ENCODE data around the gene HSPG2.
A peak's percentile ranks its signal among the peaks of the same experiment; 100 is the strongest.
"Not testable (repeated sequence)": the region's sequence is repeated elsewhere in the genome, so short reads cannot be mapped to it uniquely, and the experiment has no call there.

The HSPG2 gene

DNA sequence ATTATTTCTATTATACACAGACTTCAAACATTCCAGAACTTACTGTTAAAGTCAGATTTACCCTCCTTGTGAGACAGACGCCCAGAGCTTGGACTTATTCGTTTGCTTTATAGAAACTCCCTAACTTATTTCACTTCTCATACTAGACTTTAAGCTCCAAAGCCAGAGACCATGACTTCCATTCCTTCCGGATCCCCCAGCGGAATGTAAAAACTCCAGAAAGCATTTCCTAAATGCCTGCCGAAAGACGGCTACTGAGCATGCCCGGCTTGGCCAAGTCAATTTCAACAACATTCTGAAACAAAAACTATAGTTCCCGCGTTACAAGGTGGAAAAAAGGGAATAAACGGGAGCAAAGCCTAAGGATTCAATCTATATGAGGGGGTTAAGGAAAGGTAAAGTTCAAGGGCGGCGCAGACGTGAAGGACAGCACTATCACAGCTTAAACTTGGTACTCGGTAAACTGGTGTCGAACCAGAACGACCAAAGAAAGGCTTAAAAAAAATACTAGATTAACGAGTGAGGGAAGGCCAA lies 155.2 kb downstream of the HSPG2 start:
- DNase-seq: peak; percentile 55

DNA sequence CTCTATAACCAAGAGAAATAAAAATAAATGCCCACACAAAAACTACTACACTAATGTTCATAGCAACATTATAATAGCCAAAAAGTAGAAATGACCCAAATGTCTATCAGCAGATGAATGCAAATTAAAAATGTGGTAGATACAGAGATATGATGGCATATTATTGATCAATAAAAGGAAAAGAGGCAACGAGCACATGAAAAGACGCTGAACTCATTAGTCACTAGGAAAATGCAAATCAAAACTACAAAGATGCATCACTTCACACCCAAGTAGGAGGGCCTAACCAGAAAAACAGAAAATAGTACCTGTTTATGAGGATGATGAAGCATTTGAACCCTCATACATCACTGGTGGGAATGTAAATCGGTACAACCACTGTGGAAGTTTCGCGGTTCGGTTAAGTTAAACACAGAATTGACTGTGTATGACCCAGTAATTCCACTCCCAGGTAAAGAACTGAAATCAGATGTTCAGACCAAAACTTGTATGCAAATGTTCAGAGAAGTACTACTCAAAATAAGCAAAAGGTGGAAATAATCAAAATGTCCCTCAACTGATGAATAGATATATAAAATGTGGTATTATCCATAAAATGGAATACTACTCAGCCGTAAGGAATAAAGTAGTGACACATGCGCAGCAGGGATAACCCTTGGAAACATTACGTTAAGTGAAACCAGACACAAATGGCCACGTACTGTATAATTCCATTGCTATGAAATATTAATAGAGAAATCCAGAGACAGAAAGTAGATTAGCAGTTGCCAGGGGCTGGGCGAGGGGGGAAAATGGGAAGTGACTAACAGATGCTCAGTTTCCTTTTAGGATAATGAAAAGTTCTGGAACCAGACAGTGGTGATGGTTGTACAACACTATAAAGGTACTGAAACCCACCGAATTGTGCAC lies 157.2 kb downstream of the HSPG2 start:
- DNase-seq: no peak

DNA sequence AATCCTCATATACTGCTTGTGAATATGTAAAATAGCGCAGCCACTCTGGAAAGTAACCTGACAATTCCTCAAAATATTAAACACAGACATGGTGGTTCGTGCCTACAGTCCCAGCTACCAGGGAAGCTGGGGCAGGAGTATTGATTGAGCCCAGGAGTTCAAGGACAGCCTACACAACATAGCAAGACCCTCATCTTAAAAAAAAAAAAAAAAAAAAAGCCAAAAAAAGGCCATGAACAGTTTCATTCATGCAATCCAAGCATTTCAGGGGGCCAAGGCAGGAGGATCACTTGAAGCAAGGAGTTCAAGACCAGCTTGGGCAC lies 158.7 kb downstream of the HSPG2 start:
- DNase-seq: no peak

DNA sequence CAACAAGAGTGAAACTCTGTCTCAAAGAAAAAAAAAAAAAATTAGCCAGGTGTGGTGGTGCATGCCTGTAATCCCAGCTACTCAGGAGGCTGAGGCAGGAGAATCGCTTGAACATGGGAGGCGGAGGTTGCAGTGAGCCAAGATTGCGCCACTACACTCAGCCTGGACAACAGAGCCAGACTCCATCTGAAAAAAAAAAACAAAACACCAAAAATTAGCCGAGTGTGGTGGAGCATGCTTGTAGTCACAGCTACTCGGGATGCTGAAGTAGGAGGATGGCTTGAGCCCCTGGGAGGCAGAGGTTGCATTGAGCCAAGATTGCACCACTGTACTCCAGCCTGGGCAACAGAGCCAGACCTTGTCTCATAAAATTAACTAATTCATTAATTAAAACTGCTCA lies 160.2 kb downstream of the HSPG2 start:
- DNase-seq: not testable (repeated sequence)

DNA sequence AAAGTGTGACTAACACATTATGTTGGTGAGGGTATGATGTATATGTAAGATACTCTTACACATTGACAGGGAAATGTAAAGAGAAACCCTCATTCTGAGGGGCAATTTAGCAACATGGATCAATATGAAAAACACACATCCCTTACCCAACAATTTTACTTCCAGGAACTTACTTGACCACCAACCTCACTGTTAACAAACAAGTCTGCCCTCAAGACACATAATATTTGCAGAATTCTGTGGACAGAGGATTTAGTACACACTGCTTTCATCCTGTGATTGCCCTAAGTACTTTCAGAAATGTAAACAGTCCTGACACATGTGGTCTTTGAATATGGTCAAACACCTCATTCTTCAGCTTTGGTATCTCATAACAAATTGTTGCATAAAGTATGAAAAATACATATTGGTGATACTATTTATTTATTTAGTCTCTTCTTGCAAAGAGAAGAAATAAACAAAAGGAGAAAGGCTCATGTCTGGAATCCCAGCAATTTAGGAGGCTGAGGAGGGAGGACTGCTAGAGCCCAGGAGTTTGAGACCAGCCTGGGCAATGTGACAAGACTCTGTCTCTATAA lies 161.0 kb downstream of the HSPG2 start:
- DNase-seq: peak; percentile 15

DNA sequence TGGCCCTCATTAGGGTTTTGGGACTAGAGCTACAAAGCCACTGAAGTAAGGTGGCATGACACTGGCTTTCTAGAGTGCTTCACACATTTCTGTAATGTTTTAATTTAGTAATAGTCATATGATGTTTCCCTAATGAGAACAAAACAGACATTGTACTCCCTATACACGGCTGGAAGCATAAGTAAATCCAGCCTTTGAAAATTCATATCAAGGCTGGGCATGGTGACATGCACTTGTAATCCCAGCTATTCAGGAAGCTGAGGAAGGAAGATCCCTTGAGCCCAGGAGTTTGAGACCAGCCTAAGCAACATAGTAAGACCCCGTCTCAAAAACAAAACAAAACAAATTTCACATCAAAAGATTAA lies 161.6 kb downstream of the HSPG2 start:
- no peak for DNase-seq

DNA sequence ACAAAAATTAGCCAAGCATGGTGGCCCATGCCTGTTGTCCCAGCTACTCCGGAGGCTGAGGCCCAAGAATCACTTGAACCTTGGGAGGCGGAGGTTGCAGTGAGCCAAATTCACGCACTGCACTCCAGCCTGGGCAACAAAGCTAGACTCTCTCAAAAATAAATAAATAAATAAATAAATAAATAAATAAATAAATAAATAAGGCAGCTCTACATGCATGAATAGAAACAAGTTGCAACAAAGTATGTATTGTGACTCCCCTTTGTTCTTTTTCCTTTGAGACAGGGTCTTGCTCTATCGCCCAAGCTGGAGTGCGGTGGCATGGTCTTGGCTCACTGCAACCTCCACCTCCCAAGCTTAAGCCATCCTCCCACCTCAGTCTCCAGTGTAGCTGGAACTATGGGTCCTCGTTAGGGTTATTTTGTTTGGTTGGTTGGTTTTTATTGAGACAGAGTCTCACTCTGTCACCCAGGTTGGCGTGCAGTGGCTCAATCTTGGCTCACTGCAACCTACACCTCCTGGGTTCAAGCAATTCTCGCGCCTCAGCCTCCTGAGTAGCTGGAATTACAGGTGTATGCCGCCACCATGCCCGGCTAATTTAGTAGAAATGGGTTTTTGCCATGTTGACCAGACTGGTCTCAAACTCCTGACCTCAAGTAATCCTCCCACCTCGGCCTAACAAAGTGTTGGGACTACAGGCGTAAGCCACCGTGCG lies 162.1 kb downstream of the HSPG2 start:
- DNase-seq: no peak

DNA sequence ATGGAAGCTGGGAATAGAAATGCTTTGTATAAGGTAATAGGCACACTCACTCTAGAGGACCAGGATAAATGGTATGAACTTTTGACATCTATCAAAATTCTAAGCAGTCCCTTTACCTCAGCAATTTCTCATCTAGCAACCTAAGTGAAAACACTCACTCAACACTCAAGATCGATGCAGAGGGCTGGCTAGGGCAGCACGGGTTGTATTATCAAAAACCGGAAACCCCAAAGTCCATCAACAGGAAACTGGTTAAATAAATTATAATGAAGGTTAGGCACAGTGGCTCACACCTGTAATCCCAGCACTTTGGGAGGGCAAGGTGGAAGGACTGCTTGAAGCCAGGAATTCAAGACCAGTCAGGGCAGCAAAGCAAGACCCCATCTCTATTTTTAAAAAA lies 163.5 kb downstream of the HSPG2 start:
- no peak for DNase-seq
